Measurements from ENCODE around the gene CAPZA1. TPM values are rescaled to one million over a fixed set of nuclear protein-coding genes. Genes with fewer than 3 reads are reported as not detected.

Gene CAPZA1
- total and polyA plus RNA-seq, 10 of the 15 experiments (the other 5 are each of a cell fraction or from before 2014, with no cell fraction given) = 187 to 886 (median 278) TPM

GRCh38 chr1:112665857-112666256 is 46.2 kb downstream of the CAPZA1 start:
- Histone ChIP-seq H3K27me3 (replicated peaks in 1 of 2; ENCODE audit: control insufficient read depth in 2 of 2, insufficient read depth in 2 of 2, low read length in 1 of 2) (no peaks in the 10 kb centered on the region), H4K20me1 (ENCODE audit: control insufficient read depth, insufficient read depth) (no peaks in the 10 kb centered on the region), H3K9ac (ENCODE audit: control insufficient read depth, insufficient read depth, low read length) (no peak overlapping the region), H3K4me1 (ENCODE audit: control insufficient read depth, insufficient read depth, low read length) (no peaks in the 10 kb centered on the region), H3K27ac (ENCODE audit: control insufficient read depth, insufficient read depth) (no peak overlapping the region), H3K79me2 (ENCODE audit: control insufficient read depth, insufficient read depth, low read length) (no peaks in the 10 kb centered on the region), H2AFZ (ENCODE audit: control insufficient read depth, low read depth, low read length) (no peak overlapping the region), H3K4me3 (no peak overlapping the region), H3K9me3 (replicated peaks; ENCODE audit: control insufficient read depth, insufficient read depth, low read length) (no peaks in the 10 kb centered on the region), H3K36me3 (ENCODE audit: control insufficient read depth in 2 of 2, insufficient read depth in 2 of 2, low read length in 1 of 2) (peaks cover 2 to 41% of the 10 kb centered on the region in 2 experiments), H3K4me2 (ENCODE audit: control insufficient read depth, insufficient read depth) (no peak overlapping the region)
- ATAC-seq (no peak), FAIRE-seq (no peak), DNase-seq (ENCODE audit: low read depth, low spot score) (no peak)
- RAD21 ChIA-PET (ENCODE audit: unreplicated experiment) = no interaction called here
- intact Hi-C loops (cut with micrococcal nuclease; ENCODE audit: unreplicated experiment) (loop anchor here (5.0 kb wide), 1 partner anchor 34 kb away; no protein-coding TSS in a partner anchor), in situ Hi-C loops (cut with MboI) (no loop called here)
- POLR2A ChIA-PET = interaction anchor here (0.5 to 1.7 kb wide), 2 partner anchors 15 to 258 kb away, joined by 3 to 6 read pairs; no protein-coding TSS in a partner anchor
- no TSS peak for BruUV-seq (replicated peaks)
- CTCF ChIA-PET = interaction anchor here (2.6 kb wide), 1 partner anchor 8 kb away, joined by 12 read pairs; the partner anchor contains the start of gene MOV10
- 98% methylated on average over 3 of the region's 3 CpGs for WGBS (ENCODE audit: insufficient coverage, insufficient replicate concordance, low lambda C conversion rate, missing lambda C conversion rate)
- TF ChIP-seq EED (IDR thresholded peaks at IDR 0.05; ENCODE audit: low read depth) (no peak), GATAD2B (conservative IDR thresholded peaks at IDR 0.05; ENCODE audit: low read depth) (no peak), SMC3 (IDR thresholded peaks at IDR 0.05; ENCODE audit: borderline replicate concordance, low read length) (no peak), E2F8 (IDR thresholded peaks at IDR 0.05; ENCODE audit: low read depth, partially characterized antibody) (no peak), KLF5 (IDR thresholded peaks at IDR 0.05; ENCODE audit: partially characterized antibody) (no peak), HDGF (IDR thresholded peaks at IDR 0.05) (no peak), HCFC1 (IDR thresholded peaks at IDR 0.05; ENCODE audit: low read length) (no peak), LARP7 (IDR thresholded peaks at IDR 0.05) (no peak), TCF3 (IDR thresholded peaks at IDR 0.05; ENCODE audit: borderline replicate concordance, insufficient read depth, low read depth, low read length) (no peak), ZSCAN29 (IDR thresholded peaks at IDR 0.05) (no peak), BMI1 (IDR thresholded peaks at IDR 0.05; ENCODE audit: borderline replicate concordance) (no peak), BHLHE40 (IDR thresholded peaks at IDR 0.05; ENCODE audit: borderline replicate concordance in 1 of 2, low read depth in 2 of 2, low read length in 1 of 2) (no peak), ZNF274 (IDR thresholded peaks at IDR 0.05; ENCODE audit: insufficient read depth, insufficient read length) (no peak), USF1 (IDR thresholded peaks at IDR 0.05; ENCODE audit: borderline replicate concordance, extremely low read length, insufficient read depth, low read depth, low read length) (no peak), SIN3A (IDR thresholded peaks at IDR 0.05; ENCODE audit: low read depth, low read length) (no peak), YY1 (IDR thresholded peaks at IDR 0.05; ENCODE audit: low read depth, low read length) (no peak), MTA3 (IDR thresholded peaks at IDR 0.05; ENCODE audit: borderline replicate concordance, low read length) (no peak), ESRRA (IDR thresholded peaks at IDR 0.05; ENCODE audit: low read length) (no peak), TCF7 (IDR thresholded peaks at IDR 0.05; ENCODE audit: borderline replicate concordance) (no peak), SUPT20H (IDR thresholded peaks at IDR 0.05; ENCODE audit: borderline replicate concordance, control insufficient read depth, low read depth, low read length) (no peak)
- SMC1A ChIA-PET (ENCODE audit: uncharacterized antibody, unreplicated experiment) = interaction anchor here (0.7 to 1.1 kb wide), 2 partner anchors 9 to 19 kb away, joined by 3 read pairs; no protein-coding TSS in a partner anchor
